HG03457 (cell line): ENCODE measurements around the gene NOP9.
A peak's percentile ranks its signal among the peaks of the same experiment; 100 is the strongest.
"Not testable (repeated sequence)": the region's sequence is repeated elsewhere in the genome, so short reads cannot be mapped to it uniquely, and the experiment has no call there.

Source experiments
- ATAC-seq: cut with Tn5 transposase; IDR thresholded peaks from one replicate; pipeline ENCODE4 v1.9.1; 2021; ENCODE audit warnings: moderate number of reproducible peaks; ENCODE audit not compliant: unreplicated experiment

The NOP9 gene

GRCh38 chr14:24323341-24323740 is 23.7 kb downstream of the NOP9 start:
- no peak for ATAC-seq

GRCh38 chr14:24324024-24324423 is 24.4 kb downstream of the NOP9 start:
- no peak for ATAC-seq

GRCh38 chr14:24325041-24325530 is 25.4 kb downstream of the NOP9 start:
- ATAC-seq, result no peak

GRCh38 chr14:24325963-24326362 is 26.3 kb downstream of the NOP9 start:
- no peak for ATAC-seq

GRCh38 chr14:24327303-24327702 is 27.7 kb downstream of the NOP9 start:
- ATAC-seq, result no peak

- not testable (repeated sequence) for ATAC-seq
Measured at GRCh38 chr14:24327914-24328313, 28.3 kb downstream of the NOP9 start.

GRCh38 chr14:24329073-24329663 is 29.5 kb downstream of the NOP9 start:
- no peak for ATAC-seq

GRCh38 chr14:24329736-24330135 is 30.1 kb downstream of the NOP9 start:
- no peak for ATAC-seq

GRCh38 chr14:24330973-24331674 is 31.5 kb downstream of the NOP9 start:
- ATAC-seq, result no peak

GRCh38 chr14:24331731-24332267 is 32.1 kb downstream of the NOP9 start:
- ATAC-seq, result no peak

GRCh38 chr14:24332268-24332993 is 32.8 kb downstream of the NOP9 start:
- ATAC-seq, result peak; percentile 82

GRCh38 chr14:24334431-24335291 is 35.0 kb downstream of the NOP9 start, which contains the start of gene ADCY4:
ADCY4 (minus strand) TSS chr14:24335071; CDS start chr14:24334652, 419 bp downstream.
- ATAC-seq, result no peak

- no peak for ATAC-seq
Measured at GRCh38 chr14:24335461-24336171, 36.0 kb downstream of the NOP9 start.

- no peak for ATAC-seq
Measured at GRCh38 chr14:24337144-24337823, 37.6 kb downstream of the NOP9 start.

GRCh38 chr14:24337824-24338175 is 38.1 kb downstream of the NOP9 start:
- no peak for ATAC-seq

GRCh38 chr14:24338843-24339242 is 39.2 kb downstream of the NOP9 start:
- ATAC-seq, result no peak

GRCh38 chr14:24339284-24340151 is 39.9 kb downstream of the NOP9 start, which contains the start of gene RIPK3:
RIPK3 (minus strand) TSS chr14:24339991; CDS start chr14:24339826, 165 bp downstream.
- no peak for ATAC-seq

GRCh38 chr14:24340606-24341005 is 41.0 kb downstream of the NOP9 start:
- ATAC-seq, result no peak
